OCI-LY3 (cell line): ENCODE results near the gene ATG7.

Experiments
- EZH2phosphoT487 ChIP-seq: fragments of 200-600 bp; shearing (Covaris generic); IDR thresholded peaks from 2 replicates; pipeline ENCODE4 v1.6.1; 2018; ENCODE audit warnings: antibody characterized with exemption, mixed run types, low read depth
- TF ChIP-seq, protein P1 (sequence below): fragments of 200-600, 300-600 bp; sonication (generic); IDR thresholded peaks from 2 replicates; pipeline ENCODE4 v1.5.1; 2014; ENCODE audit warnings: antibody characterized with exemption, low read length, low read depth

DNA sequence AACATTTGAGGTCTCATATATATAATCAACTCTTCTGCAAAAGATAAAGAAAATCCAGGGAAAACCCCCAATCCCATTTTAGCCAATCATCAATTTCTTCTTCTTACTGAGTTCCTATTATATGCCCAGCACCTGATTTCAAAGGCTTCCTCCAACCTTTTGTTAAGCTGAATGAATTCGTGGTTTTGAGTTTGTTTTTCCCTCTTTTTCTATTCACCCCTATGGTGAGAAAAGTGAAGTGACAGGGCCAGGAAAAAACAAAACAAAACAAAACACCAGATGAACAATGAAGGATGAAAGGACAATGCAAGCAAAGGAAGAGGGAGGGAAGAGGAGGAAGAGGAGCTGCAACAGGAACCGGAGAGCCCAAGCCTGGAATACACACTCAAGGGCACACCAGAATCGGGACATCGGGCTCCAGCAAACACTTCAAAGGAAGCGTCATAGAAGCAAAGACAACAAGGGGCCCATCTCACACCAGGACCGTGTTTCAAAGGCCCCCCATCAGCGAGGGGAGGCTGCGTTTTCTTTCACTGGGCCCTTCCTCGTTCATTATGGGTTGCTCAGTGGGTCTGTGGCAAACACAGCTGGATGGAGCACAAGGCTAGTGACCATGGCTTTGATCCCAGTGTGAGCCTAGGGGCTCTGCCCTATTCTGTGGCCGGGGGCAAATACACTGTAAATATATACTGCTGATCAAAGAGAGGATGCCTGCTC lies 321.3 kb downstream of the ATG7 start:
- TF ChIP-seq, protein P1, sequence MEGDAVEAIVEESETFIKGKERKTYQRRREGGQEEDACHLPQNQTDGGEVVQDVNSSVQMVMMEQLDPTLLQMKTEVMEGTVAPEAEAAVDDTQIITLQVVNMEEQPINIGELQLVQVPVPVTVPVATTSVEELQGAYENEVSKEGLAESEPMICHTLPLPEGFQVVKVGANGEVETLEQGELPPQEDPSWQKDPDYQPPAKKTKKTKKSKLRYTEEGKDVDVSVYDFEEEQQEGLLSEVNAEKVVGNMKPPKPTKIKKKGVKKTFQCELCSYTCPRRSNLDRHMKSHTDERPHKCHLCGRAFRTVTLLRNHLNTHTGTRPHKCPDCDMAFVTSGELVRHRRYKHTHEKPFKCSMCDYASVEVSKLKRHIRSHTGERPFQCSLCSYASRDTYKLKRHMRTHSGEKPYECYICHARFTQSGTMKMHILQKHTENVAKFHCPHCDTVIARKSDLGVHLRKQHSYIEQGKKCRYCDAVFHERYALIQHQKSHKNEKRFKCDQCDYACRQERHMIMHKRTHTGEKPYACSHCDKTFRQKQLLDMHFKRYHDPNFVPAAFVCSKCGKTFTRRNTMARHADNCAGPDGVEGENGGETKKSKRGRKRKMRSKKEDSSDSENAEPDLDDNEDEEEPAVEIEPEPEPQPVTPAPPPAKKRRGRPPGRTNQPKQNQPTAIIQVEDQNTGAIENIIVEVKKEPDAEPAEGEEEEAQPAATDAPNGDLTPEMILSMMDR, result no peak
- no peak for TF ChIP-seq EZH2phosphoT487
